C4-2B (cell line): ENCODE results near the gene ZNF384.

Experiments
- H3K27ac ChIP-seq: fragments of 450-650 bp; 2 replicates; pipeline ENCODE4 v1.5.1; 2017
- CTCF ChIP-seq: fragments of 450-650 bp; conservative IDR thresholded peaks from 2 replicates; pipeline ENCODE4 v1.5.1; 2017; ENCODE audit warnings: mild to moderate bottlenecking
- ZFX ChIP-seq: fragments of 450-650 bp; IDR thresholded peaks from 2 replicates; pipeline ENCODE4 v1.6.1; 2017

The ZNF384 gene

DNA sequence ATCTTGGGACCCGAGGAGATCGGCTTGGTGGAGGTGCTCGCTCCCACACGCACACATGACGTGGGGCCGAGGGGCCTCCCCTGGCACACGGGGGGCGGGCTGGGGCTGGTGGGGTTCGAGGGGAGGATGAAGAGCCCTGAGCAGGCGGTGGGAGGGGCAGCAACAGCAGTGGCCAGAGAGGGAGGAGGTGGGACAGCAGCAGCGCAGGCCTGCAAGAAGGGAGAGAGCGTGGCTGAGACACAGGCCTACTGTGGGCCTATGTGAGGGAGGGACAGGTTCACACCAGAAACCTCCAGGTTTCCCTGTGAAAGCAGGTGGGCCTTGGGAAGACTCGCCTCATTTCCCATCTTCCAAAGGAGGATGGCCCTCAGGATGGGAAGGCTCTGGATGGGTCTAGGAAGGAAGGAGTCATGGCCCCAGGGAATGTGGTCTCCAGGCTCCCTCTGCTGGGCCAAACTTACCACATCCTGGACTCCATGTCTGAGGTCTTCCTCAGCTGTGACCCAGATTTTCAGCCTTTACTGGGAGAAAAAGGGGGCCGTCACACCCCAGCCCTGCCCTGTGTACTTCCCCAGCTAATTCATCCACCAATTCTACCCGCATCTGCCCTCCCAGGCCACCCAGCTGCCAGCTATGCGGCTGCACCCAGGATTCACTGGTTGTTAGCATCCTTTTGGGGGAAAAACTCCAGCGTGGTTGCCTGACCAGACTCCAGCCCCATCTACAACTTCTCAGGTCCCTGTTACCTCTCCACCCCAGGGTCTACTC lies 8.6 kb upstream of the ZNF384 start:
- TF ChIP-seq ZFX (no peak), CTCF (peak; percentile 65)
- no peak overlapping the region for H3K27ac ChIP-seq

GRCh38 chr12:6696690-6697583 lies 7.8 kb upstream of the ZNF384 start:
- no peak overlapping the region for H3K27ac ChIP-seq
- no peak for TF ChIP-seq ZFX

GRCh38 chr12:6695313-6696045 lies 6.3 kb upstream of the ZNF384 start:
- no peak overlapping the region for H3K27ac ChIP-seq

GRCh38 chr12:6694701-6695100 lies 5.5 kb upstream of the ZNF384 start:
- no peak for TF ChIP-seq CTCF
- no peak for TF ChIP-seq ZFX
- H3K27ac ChIP-seq: no peak overlapping the region

More at GRCh38 chr12:6695313-6696045, 6.3 kb upstream of the ZNF384 start:
- TF ChIP-seq CTCF (no peak), ZFX (no peak)

- no peak overlapping the region for H3K27ac ChIP-seq
- no peak for TF ChIP-seq CTCF
- no peak for TF ChIP-seq ZFX
Measured at GRCh38 chr12:6693832-6694355, 4.7 kb upstream of the ZNF384 start.

GRCh38 chr12:6692888-6693287 lies 3.7 kb upstream of the ZNF384 start:
- no peak overlapping the region for H3K27ac ChIP-seq
- TF ChIP-seq ZFX (no peak), CTCF (no peak)

DNA sequence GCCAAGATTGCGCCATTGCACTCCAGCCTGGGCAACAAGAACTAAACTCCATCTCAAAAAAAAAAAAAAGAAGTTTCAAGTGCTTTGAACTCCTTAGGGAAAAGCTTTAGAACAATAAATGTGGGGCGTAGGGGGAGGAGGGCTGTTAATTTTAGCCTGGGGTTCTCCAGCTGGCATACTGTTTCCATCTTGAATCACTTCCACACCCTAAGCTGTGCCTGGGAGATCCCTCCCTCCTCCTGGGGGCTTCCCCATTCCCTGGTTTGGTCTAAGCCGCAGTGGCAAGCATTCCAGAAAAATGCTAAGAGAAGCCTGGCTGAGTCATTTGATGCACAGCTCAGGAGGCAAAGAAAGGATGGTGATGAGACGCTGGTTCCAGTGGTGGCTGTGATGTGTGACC lies 2.3 kb upstream of the ZNF384 start:
- no peak overlapping the region for H3K27ac ChIP-seq
- TF ChIP-seq ZFX (no peak), CTCF (no peak)
